SW480 (cell line): ENCODE data around the gene RALY.
A peak's percentile ranks its signal among the peaks of the same experiment; 100 is the strongest.
"Not testable (repeated sequence)": the region's sequence is repeated elsewhere in the genome, so short reads cannot be mapped to it uniquely, and the experiment has no call there.

Experiments
- DNase-seq: peaks from one replicate; pipeline ENCODE4 v3.0.0-alpha.2; 2016; ENCODE audit warnings: low spot score

RALY gene

DNA sequence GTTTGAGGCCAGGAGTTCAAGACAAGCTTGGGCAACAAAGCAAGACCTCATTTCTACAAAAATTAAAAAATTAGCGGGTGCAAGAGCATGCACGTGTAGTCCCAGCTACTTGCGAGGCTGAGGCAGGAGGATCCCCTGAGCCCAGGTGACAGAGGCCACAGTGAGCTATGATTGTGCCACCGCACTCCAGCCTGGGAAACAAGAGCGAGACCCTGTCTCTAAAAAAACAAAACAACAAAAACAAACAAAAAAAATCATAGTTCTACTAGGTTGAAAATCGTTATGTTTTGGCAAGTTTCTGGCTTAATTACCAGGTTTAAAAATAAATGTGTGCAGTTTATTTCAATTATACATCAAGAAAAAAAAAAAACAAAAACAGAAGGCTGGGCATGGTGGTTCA, 115.7 kb downstream of the RALY start:
- no peak for DNase-seq

- DNase-seq: no peak
These were observed 116.5 kb downstream of the RALY start for GRCh38 chr20:34110025-34110744.

DNA sequence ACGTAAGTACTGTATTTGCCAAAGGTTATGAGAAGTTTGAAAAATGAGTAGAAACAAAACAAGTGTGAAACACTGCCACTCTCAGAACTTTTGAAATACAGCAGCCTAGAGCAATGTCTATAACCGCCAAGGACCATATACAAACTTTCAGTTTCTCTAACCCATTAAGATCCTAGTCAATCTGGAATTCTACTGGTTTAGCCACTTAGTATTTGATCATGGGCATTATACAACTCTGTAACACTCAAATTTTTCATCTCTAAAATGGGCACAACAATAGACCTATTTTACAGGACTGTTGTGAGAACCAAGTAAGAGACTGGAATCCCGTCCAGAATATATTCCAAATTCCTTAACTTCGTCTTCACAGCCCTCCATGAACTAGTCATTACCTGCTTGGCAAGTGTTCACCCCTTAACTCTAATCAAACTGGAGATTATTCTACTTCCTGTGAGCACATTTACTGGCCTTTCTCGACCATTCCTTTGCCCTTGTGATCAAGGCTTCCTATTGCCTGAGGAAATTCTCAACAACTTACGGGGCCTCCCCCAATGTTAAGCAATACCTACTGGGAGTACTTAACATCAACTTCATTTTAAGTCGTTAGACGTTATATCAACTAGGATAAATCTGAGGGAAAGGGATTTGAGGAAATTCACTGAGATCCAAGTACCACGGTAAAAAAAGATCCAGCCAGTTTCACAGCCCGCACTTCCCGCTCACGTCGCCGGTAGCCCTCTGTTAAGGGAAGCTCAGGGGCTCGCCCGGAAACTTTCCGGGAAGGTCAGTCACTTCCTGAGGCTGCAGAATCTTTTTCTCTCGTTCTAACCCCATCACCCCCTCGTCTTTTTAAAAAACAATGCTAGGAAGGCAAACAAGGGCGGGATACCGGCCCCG, 117.3 kb downstream of the RALY start:
- no peak for DNase-seq

DNA sequence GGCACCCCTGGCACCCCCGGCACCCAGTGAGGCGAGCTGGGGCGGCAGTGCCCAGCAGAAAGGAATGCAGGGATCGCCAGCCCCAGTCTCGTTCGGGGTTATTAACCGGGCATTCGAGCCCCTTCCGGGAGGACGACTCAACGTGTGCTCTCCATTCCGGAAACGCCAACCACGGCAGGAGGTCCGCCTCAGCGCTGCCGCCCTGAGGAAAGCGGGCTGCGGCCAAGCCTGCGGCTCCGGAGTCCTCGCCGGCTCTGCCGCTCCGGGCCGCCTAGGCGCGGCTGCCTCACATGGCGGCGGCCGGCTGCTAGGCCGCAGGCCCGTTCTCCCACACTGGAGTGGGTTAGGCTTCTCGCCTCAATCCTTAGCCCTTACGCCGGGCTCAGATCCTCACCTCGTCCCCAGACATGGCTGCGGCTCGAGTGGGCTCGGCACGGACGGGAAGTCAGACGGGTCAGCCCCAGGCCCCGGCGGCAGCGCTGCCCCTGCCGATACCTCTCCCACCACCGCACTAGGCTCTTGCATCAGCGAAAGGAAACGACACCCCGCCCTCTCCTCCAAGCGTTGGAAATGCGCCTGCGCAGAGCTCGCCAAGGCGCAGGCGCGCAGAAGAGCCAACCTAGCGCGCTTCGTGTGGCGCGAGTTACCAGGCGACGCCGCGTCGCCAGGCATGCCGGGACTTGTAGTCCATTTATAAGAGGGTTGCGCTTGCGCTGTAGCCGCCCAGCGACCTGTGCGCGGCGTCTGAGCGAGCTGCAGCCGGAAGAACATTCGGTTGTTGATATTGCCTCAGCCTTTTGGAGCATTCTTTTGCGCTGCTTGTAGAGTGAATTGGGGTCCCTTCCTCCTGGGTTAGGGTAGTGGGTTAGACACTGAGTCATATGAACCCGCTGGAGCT, 118.2 kb downstream of the RALY start, which contains the start of gene EIF2S2:
Gene EIF2S2 (minus strand): TSS at position 542 of the 898 bp plus-strand sequence. CDS start 133 bp downstream, at position 409.
- DNase-seq: peak; percentile 100

DNA sequence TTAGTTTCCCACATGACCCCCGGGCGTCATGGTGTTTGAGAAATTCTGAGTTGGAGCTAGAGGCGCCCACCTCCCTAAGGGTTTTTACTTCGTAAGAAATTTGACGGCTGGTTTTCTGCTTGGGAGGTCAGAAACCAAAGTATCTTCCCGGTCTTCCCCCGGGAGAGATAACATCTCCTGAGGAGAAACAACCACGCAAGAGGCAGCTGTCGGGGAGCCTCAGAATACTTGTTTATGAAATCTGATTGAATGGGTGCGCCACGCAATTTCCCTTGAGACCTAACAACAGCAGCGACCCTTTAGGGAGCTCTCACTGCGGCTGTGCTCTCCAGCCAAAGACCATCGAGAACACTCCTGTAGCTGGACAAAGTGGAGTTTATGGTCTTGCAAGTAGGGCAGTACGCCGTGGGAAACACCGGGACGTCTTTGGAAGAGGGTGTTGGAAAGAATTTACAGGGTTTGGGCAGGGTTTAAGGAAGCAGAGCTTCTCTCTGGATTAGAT, 118.9 kb downstream of the RALY start:
- DNase-seq: peak; percentile 68

GRCh38 chr20:34114809-34115208, 121.1 kb downstream of the RALY start:
- DNase-seq: no peak

DNA sequence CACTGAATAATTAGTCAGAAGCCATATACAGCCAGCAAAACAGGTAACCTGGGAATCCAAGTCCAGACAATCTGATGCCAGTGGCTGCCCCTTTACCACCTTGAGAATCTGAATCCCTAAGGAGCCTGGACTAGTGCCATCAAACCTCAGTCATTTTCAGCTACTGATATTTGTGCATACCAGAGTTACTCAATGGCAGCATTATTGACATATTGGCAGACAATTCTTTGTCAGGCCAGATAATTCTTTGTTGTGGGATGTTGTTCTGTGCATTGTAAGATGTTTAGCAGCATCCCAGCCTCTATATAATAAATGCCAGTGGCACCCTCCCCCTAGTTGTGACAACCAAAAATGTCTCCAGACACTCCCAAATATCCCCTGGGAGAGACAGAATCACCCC, 121.5 kb downstream of the RALY start:
- DNase-seq: no peak

GRCh38 chr20:34120213-34120612, 126.5 kb downstream of the RALY start:
- DNase-seq: no peak

DNA sequence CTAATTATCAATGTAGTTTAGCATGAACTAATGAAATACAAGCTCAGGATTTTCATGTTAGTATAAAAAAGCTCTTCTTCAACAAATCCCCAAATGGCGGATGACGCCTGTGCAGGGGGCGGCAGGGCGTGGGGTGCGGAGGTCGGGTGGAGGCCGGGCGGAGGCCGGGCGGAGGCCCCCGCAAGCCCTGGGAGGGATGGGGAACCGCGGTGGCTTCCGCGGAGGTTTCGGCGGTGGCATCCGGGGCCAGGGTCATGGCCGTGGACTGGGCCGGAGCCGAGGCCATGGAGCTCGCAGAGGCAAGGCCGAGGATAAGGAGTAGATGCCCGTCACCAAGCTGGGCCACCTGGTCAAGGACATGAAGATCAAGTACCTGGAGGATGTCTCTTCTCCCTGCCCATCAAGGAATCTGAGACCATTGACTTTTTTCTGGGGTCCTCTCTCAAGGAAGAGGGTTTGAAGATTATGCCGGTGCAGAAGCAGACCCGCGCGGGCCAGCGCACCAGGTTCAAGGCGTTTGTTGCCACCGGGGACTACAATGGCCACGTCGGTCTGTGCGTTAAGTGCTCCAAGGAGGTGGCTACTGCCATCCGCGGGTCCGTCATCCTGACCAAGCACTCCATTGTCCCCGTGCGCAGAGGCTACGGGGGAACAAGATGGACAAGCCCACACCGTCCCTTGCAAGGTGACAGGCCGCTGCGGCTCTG, 128.7 kb downstream of the RALY start:
- no peak for DNase-seq

DNA sequence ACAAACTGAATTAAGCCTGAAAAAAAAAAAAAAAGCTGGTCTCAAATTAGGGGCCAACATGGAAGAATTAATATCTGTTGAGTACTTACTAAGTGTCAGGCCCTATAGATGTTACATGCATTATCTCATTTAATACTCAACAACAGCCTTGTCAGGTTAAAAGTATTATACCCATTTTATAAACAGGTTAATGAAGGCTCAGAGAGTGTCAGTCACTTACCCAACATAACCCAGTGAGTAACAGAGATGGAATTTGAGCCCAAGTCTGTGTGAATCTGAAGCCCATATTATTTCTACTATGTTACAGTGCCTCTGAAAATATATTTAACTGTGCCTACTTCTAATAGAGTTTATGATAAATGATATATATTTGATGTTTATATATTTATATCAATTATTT, 129.6 kb downstream of the RALY start:
- DNase-seq: no peak

DNA sequence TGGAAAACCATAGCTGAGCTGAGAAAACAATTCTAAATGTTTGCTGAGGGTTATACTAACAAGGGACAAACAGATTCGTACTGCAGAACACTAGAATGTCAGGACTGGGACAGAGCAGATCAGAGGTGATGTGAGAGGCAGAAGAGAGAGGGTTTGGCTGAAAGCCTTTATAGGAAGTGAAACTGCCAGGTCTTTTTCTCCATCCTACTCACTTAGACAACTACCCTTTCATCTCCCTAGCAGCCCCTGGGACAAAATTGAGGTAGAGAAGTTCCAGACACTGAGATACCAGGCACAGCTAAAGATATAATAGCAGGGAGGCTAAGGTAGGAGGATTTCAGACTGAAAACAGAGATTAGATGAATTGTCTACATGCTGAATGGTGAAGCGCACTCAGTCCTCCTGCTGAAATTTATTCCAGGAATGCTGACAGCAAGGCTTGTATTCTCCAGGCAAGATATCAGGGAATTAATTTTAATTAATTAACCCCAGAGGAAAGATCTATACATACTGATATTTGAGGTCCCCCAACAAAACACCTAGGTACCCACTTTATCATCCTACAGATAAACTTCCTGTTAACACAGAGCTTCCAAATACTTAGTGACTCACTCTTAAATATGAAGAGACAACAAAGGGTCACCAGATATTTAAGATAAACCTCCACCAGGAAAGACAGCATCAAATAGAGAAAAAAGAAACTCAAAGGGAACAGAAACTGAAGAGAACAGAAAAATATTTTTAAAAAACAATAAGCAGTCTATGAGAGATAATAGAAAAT, 130.9 kb downstream of the RALY start:
- no peak for DNase-seq

DNA sequence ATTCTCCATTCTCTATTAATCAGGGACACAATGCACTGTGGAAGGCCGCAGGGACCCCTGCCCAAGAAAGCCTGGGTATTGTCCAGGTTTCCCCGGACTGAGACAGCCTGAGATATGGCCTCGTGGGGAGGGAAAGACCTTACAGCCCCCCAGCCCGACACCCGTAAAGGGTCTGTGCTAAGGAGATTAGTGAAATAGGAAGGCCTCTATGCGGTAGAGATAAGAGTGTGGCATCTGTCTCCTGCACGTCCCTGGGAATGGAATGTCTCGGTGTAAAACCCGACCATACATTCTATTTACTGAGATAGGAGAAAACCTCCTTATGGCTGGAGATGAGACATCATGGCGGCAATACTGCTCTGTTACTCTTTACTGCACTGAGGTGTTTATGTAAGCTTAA, 134.1 kb downstream of the RALY start:
- DNase-seq: no peak

DNA sequence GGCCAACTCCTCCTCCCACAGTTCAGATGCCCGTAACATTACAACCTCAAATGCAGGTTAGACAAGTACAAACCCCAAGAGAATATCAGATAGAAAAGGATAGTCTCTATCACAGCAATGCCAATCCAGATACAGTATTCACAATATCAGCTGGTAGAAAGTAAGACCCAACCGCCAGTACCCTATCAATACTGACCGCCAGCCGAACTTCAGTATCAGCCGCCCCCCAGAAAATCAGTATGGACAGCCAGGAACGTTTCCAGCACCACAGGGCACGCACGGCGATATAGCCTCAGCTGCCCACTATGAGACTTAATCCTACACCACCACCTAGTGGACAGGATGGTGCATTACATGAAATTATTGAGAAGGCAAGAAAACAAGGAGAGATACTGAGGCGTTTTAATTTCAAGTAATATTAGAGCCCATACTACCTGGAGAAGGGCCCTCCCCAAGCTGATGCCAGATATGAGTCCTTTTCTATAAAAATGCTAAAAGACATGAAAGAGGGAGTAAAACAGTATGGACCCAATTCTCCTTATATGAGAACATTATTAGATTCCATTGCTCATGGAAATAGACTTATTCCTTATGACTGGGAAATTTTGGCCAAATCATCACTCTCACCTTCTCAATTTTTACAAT, 135.9 kb downstream of the RALY start:
- peak; percentile 86 for DNase-seq

- no peak for DNase-seq
These were observed 137.8 kb downstream of the RALY start for GRCh38 chr20:34131491-34131890.

- not testable (repeated sequence) for DNase-seq
These were observed 138.8 kb downstream of the RALY start for GRCh38 chr20:34132491-34132890.

GRCh38 chr20:34132943-34133342, 139.2 kb downstream of the RALY start:
- not testable (repeated sequence) for DNase-seq

- DNase-seq: not testable (repeated sequence)
These were observed 139.7 kb downstream of the RALY start for GRCh38 chr20:34133365-34133860.
